T-helper 2 cell treated with Interferon-gamma antibody and Interleukin-4, amounts not matched to agents 5 μg/mL and 100 μg/mL, for 36 hours (primary cell): ENCODE measurements around the gene KCTD11.
A peak's percentile ranks its signal among the peaks of the same experiment; 100 is the strongest.
"Not testable (repeated sequence)": the region's sequence is repeated elsewhere in the genome, so short reads cannot be mapped to it uniquely, and the experiment has no call there.

ENCODE experiments used
- DNase-seq: peaks from one replicate; pipeline ENCODE4 v3.0.0; 2021; ENCODE audit warnings: low spot score
- H3K27ac Mint-ChIP-seq: one replicate; pipeline ENCODE4 v1.8.0; 2021; ENCODE audit warnings: mild to moderate bottlenecking, mixed read lengths
- H3K27me3 Mint-ChIP-seq: one replicate; pipeline ENCODE4 v1.8.0; 2021; ENCODE audit warnings: low read depth, mixed read lengths
- H3K36me3 Mint-ChIP-seq: one replicate; pipeline ENCODE4 v1.8.0; 2021; ENCODE audit warnings: low read depth, mixed read lengths
- H3K4me1 Mint-ChIP-seq: one replicate; pipeline ENCODE4 v1.8.0; 2021; ENCODE audit warnings: low read depth, mixed read lengths
- H3K4me3 Mint-ChIP-seq: one replicate; pipeline ENCODE4 v1.8.0; 2022; ENCODE audit warnings: mild to moderate bottlenecking, moderate library complexity, mixed read lengths
- H3K9me3 Mint-ChIP-seq: one replicate; pipeline ENCODE4 v1.8.0; 2021; ENCODE audit warnings: mixed read lengths

The KCTD11 gene

DNA sequence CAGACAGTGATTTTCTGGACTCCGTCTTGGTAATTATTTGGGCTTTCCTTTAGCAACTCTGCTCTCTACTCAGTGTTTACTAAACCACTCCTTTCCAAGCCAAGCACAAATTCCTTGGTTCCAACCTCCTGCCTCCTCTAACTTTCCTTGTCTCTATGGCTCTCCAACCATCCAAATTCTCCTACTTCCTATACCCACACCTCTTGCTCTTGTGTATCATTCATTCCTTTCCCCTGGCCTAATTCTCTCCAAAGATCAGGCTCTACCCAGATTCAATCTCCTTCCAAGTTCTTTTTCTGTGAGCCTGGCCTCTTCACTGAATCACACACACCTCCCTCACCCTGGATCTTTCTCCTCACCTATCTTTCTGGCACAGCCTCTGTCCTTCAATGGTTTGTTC, 24.0 kb upstream of the KCTD11 start:
- DNase-seq = no peak
- Mint-ChIP-seq H3K4me3 (peak overlapping the region; percentile 95), H3K27ac (peak overlapping the region; percentile 75), H3K4me1 (peaks cover 33% of the 10 kb centered on the region), H3K36me3 (peaks cover 11% of the 10 kb centered on the region), H3K9me3 (no peaks in the 10 kb centered on the region), H3K27me3 (no peaks in the 10 kb centered on the region)

- peaks cover 37% of the 10 kb centered on the region for H3K4me1 Mint-ChIP-seq
Measured at GRCh38 chr17:7328840-7329373, 23.1 kb upstream of the KCTD11 start, which contains the start of gene NEURL4. TSS of gene NEURL4 (minus strand) at chr17:7329335. CDS start at chr17:7329312, 23 bp downstream.

GRCh38 chr17:7329374-7329996, 22.5 kb upstream of the KCTD11 start:
- DNase-seq = peak; percentile 97
- Mint-ChIP-seq H3K9me3 (no peaks in the 10 kb centered on the region), H3K36me3 (no peaks in the 10 kb centered on the region)

More at GRCh38 chr17:7328840-7329373, 23.1 kb upstream of the KCTD11 start, which contains the start of gene NEURL4:
- no peaks in the 10 kb centered on the region for H3K9me3 Mint-ChIP-seq
- peak within 1 kb of the TSS; percentile 95 for H3K4me3 Mint-ChIP-seq
- DNase-seq = no peak
- H3K27me3 Mint-ChIP-seq = no peaks in the 10 kb centered on the region
- H3K36me3 Mint-ChIP-seq = peaks cover 4% of the 10 kb centered on the region
- peak within 1 kb of the TSS; percentile 96 for H3K27ac Mint-ChIP-seq

GRCh38 chr17:7329997-7330637, 21.8 kb upstream of the KCTD11 start:
- peak; percentile 78 for DNase-seq
- Mint-ChIP-seq H3K36me3 (no peaks in the 10 kb centered on the region), H3K4me1 (peaks cover 37% of the 10 kb centered on the region), H3K9me3 (no peaks in the 10 kb centered on the region), H3K27ac (peak overlapping the region; percentile 96), H3K27me3 (no peaks in the 10 kb centered on the region), H3K4me3 (peak overlapping the region; percentile 90)

More at GRCh38 chr17:7329374-7329996, 22.5 kb upstream of the KCTD11 start:
- no peaks in the 10 kb centered on the region for H3K27me3 Mint-ChIP-seq
- H3K27ac Mint-ChIP-seq = peak overlapping the region; percentile 96
- H3K4me3 Mint-ChIP-seq = peak overlapping the region; percentile 90
- peaks cover 37% of the 10 kb centered on the region for H3K4me1 Mint-ChIP-seq

GRCh38 chr17:7330638-7331015, 21.3 kb upstream of the KCTD11 start:
- H3K36me3 Mint-ChIP-seq = no peaks in the 10 kb centered on the region
- peak overlapping the region; percentile 90 for H3K4me3 Mint-ChIP-seq
- H3K4me1 Mint-ChIP-seq = peaks cover 42% of the 10 kb centered on the region
- H3K27me3 Mint-ChIP-seq = no peaks in the 10 kb centered on the region
- H3K9me3 Mint-ChIP-seq = no peaks in the 10 kb centered on the region
- no peak for DNase-seq
- peak overlapping the region; percentile 72 for H3K27ac Mint-ChIP-seq

DNA sequence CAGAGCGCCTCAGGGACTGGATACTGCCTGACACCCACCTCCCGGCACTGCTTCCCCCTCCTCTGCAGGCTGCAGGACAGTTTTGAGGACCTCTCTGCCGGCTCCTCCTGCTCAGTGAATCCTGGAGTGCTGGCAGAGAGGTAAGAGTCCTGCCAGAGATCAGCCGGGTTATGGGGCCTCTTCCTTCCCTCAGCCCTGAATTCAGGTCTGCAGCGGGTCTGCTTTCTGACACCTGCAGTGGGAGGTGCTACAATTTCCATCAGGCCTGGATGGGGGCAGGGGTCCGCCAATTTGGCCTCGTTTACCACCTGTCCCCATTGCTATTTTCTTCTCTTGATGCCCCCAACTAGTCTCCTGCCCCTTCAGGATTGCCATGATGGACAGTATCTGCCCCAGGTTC, 19.9 kb upstream of the KCTD11 start:
- Mint-ChIP-seq H3K36me3 (peaks cover 6% of the 10 kb centered on the region), H3K4me3 (peak overlapping the region; percentile 78), H3K27me3 (no peaks in the 10 kb centered on the region), H3K4me1 (peaks cover 52% of the 10 kb centered on the region), H3K9me3 (no peaks in the 10 kb centered on the region), H3K27ac (peak overlapping the region; percentile 93)
- DNase-seq = no peak

- peak; percentile 61 for DNase-seq
- Mint-ChIP-seq H3K4me3 (peak overlapping the region; percentile 78), H3K4me1 (peaks cover 56% of the 10 kb centered on the region), H3K27ac (peak overlapping the region; percentile 93), H3K36me3 (peaks cover 11% of the 10 kb centered on the region)
- H3K27me3 Mint-ChIP-seq, H3K9me3 Mint-ChIP-seq: not testable (repeated sequence)
Measured at GRCh38 chr17:7332600-7333069, 19.3 kb upstream of the KCTD11 start.

GRCh38 chr17:7334938-7335538, 16.9 kb upstream of the KCTD11 start:
- peaks cover 55% of the 10 kb centered on the region for H3K4me1 Mint-ChIP-seq
- no peaks in the 10 kb centered on the region for H3K27me3 Mint-ChIP-seq
- peak overlapping the region; percentile 94 for H3K27ac Mint-ChIP-seq
- no peak for DNase-seq
- peak overlapping the region; percentile 95 for H3K4me3 Mint-ChIP-seq
- H3K9me3 Mint-ChIP-seq = no peaks in the 10 kb centered on the region
- peaks cover 23% of the 10 kb centered on the region for H3K36me3 Mint-ChIP-seq

- not testable (repeated sequence) for DNase-seq, H3K27me3 Mint-ChIP-seq, H3K9me3 Mint-ChIP-seq
- Mint-ChIP-seq H3K36me3 (peaks cover 25% of the 10 kb centered on the region), H3K4me3 (peak overlapping the region; percentile 95), H3K27ac (peak overlapping the region; percentile 94), H3K4me1 (peaks cover 51% of the 10 kb centered on the region)
Measured at GRCh38 chr17:7335765-7336164, 16.2 kb upstream of the KCTD11 start.

DNA sequence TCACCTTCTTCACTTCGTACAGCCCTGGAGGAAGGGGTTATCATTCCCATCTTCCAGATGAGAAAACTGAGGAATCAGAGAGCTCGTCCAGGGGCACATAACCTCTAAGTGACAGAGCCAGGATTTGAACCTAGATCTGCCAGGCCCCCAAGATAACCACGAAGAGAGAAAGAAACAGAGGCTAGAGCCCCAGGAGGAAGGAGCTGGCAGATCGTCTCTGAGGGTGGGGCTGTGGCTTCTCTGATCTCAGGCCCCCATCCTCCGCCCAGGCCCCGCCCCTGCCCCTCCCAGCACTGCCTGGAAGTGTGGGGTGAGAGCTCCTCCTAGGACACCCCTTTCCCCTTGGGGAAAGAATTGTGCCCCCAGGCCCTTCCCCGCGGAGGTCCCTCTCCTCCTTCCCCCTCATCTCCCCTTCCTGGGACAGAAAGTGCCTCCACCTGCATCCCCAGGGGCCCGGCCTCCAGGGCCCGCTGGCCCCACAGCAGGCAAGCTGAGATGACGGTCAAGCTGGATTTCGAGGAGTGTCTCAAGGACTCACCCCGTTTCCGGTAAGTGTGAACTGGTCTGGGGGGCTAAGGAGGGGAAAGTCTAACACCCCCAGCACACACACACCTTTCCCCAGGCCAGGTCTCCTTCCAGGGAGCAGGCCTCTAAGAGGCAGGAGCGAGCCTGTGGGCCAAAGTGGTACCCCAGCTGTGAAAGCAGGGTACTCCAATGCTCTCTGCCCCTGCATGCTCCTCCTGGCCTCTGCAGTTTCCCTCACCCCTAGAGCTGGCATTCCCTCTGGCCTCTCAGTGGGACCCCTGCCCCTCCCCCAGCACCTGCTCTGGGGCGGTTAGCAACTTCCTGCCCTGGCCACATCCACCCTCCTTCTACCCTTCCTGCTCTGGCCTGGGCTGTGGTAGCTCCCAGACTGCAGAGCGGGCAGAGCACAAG, 15.5 kb upstream of the KCTD11 start, which contains the start of gene ACAP1:
TSS of gene ACAP1 (plus strand) at position 290 of the 936 bp plus-strand sequence. CDS start at position 496, 206 bp downstream.
- peak within 1 kb of the TSS; percentile 94 for H3K27ac Mint-ChIP-seq
- H3K9me3 Mint-ChIP-seq = no peaks in the 10 kb centered on the region
- H3K4me3 Mint-ChIP-seq = peak within 1 kb of the TSS; percentile 95
- peaks cover 28% of the 10 kb centered on the region for H3K36me3 Mint-ChIP-seq
- DNase-seq = peak; percentile 72
- peaks cover 51% of the 10 kb centered on the region for H3K4me1 Mint-ChIP-seq
- no peaks in the 10 kb centered on the region for H3K27me3 Mint-ChIP-seq

GRCh38 chr17:7337600-7337999, 14.4 kb upstream of the KCTD11 start:
- Mint-ChIP-seq H3K4me1 (peaks cover 43% of the 10 kb centered on the region), H3K36me3 (peaks cover 34% of the 10 kb centered on the region), H3K27ac (peak overlapping the region; percentile 94), H3K4me3 (peak overlapping the region; percentile 95)
- not testable (repeated sequence) for DNase-seq, H3K27me3 Mint-ChIP-seq, H3K9me3 Mint-ChIP-seq

GRCh38 chr17:7340179-7340578, 11.8 kb upstream of the KCTD11 start:
- Mint-ChIP-seq H3K36me3 (peaks cover 49% of the 10 kb centered on the region), H3K27ac (no peak overlapping the region), H3K4me3 (no peak overlapping the region)

GRCh38 chr17:7341842-7342241, 10.1 kb upstream of the KCTD11 start:
- Mint-ChIP-seq H3K27me3 (no peaks in the 10 kb centered on the region), H3K4me1 (peaks cover 20% of the 10 kb centered on the region), H3K27ac (no peak overlapping the region), H3K36me3 (peaks cover 53% of the 10 kb centered on the region), H3K9me3 (no peaks in the 10 kb centered on the region), H3K4me3 (no peak overlapping the region)
- no peak for DNase-seq

More at GRCh38 chr17:7340179-7340578, 11.8 kb upstream of the KCTD11 start:
- Mint-ChIP-seq H3K4me1 (peaks cover 31% of the 10 kb centered on the region), H3K27me3 (no peaks in the 10 kb centered on the region), H3K9me3 (no peaks in the 10 kb centered on the region)
- no peak for DNase-seq
